H9 (cell line): Measurements from ENCODE around the gene CBLB. TPM values are rescaled to one million over a fixed set of nuclear protein-coding genes. Genes with fewer than 3 reads are reported as not detected.

Source experiments
- DNase-seq: peaks from one replicate; pipeline ENCODE4 v3.0.0-alpha.2; 2017
- H2AFZ ChIP-seq: one replicate; pipeline ENCODE4 v1.6.1; 2013; ENCODE audit warnings: mild to moderate bottlenecking, low read length, control low read depth, moderate library complexity
- H2AK5ac ChIP-seq: 2 replicates; pipeline ENCODE4 v1.6.1; 2013; ENCODE audit warnings: low read length, control low read depth, mixed read lengths; ENCODE audit not compliant: insufficient read length
- H2BK120ac ChIP-seq: one replicate; pipeline ENCODE4 v1.6.1; 2013; ENCODE audit warnings: low read depth, mild to moderate bottlenecking, low read length, control low read depth, inconsistent platforms; ENCODE audit not compliant: poor library complexity, severe bottlenecking
- H2BK12ac ChIP-seq: 2 replicates; pipeline ENCODE4 v1.6.1; 2013; ENCODE audit warnings: low read length, control low read depth, mixed read lengths, low read depth; ENCODE audit not compliant: insufficient read length
- H2BK15ac ChIP-seq: 2 replicates; pipeline ENCODE4 v1.6.1; 2013; ENCODE audit warnings: low read depth, low read length, control low read depth
- H2BK20ac ChIP-seq: one replicate; pipeline ENCODE4 v1.6.1; 2013; ENCODE audit warnings: low read depth, mild to moderate bottlenecking, low read length, control low read depth, inconsistent platforms; ENCODE audit not compliant: poor library complexity, severe bottlenecking
- H2BK5ac ChIP-seq: 2 replicates; pipeline ENCODE4 v1.6.1; 2013; ENCODE audit warnings: low read length, control low read depth, mixed read lengths; ENCODE audit not compliant: insufficient read length
- H3K14ac ChIP-seq: 2 replicates; pipeline ENCODE4 v1.6.1; 2013; ENCODE audit warnings: low read length, control low read depth; ENCODE audit not compliant: insufficient read depth
- H3K18ac ChIP-seq: 2 replicates; pipeline ENCODE4 v1.6.1; 2013; ENCODE audit warnings: low read depth, mild to moderate bottlenecking, mixed read lengths, low read length, control low read depth; ENCODE audit not compliant: insufficient read length
- H3K23ac ChIP-seq: 2 replicates; pipeline ENCODE4 v1.6.1; 2013; ENCODE audit warnings: low read length, control low read depth, mixed read lengths, low read depth; ENCODE audit not compliant: insufficient read length
- H3K23me2 ChIP-seq: 2 replicates; pipeline ENCODE4 v1.6.1; 2013; ENCODE audit warnings: low read depth, mild to moderate bottlenecking, mixed read lengths, low read length, control low read depth; ENCODE audit not compliant: insufficient read length, poor library complexity, severe bottlenecking
- H3K27ac ChIP-seq: 2 replicates; pipeline ENCODE4 v1.5.1; 2013; ENCODE audit warnings: low read length, control low read depth, mixed read lengths, low read depth; ENCODE audit not compliant: insufficient read length
- H3K27me3 ChIP-seq: 2 replicates; pipeline ENCODE4 v1.6.1; 2013; ENCODE audit warnings: low read length, control low read depth, inconsistent platforms; ENCODE audit not compliant: insufficient read depth
- H3K4ac ChIP-seq: 2 replicates; pipeline ENCODE4 v1.6.1; 2013; ENCODE audit warnings: low read depth, mild to moderate bottlenecking, control low read depth, inconsistent platforms, low read length, moderate library complexity
- H3K4me1 ChIP-seq: 2 replicates; pipeline ENCODE4 v1.6.1; 2013; ENCODE audit warnings: low read length, control low read depth, inconsistent platforms; ENCODE audit not compliant: insufficient read depth
- H3K4me2 ChIP-seq: 2 replicates; pipeline ENCODE4 v1.6.1; 2013; ENCODE audit warnings: low read length, control low read depth, mixed read lengths; ENCODE audit not compliant: insufficient read length, insufficient read depth
- H3K56ac ChIP-seq: 2 replicates; pipeline ENCODE4 v1.6.1; 2013; ENCODE audit warnings: low read depth, mild to moderate bottlenecking, mixed read lengths, low read length, control low read depth; ENCODE audit not compliant: insufficient read length
- H3K79me1 ChIP-seq: 2 replicates; pipeline ENCODE4 v1.6.1; 2013; ENCODE audit warnings: low read depth, mild to moderate bottlenecking, moderate library complexity, low read length, control low read depth, inconsistent platforms; ENCODE audit not compliant: insufficient read depth, poor library complexity, severe bottlenecking
- H3K79me2 ChIP-seq: 2 replicates; pipeline ENCODE4 v1.6.1; 2013; ENCODE audit warnings: low read length, control low read depth, inconsistent platforms; ENCODE audit not compliant: insufficient read depth
- H3K9ac ChIP-seq: 2 replicates; pipeline ENCODE4 v1.6.1; 2013; ENCODE audit warnings: low read length, control low read depth, mixed read lengths; ENCODE audit not compliant: insufficient read length; ENCODE audit errors: extremely low read depth
- H3K9me3 ChIP-seq: one replicate; pipeline ENCODE4 v1.6.1; 2013; ENCODE audit warnings: low read depth, low read length, inconsistent platforms; ENCODE audit not compliant: control insufficient read depth
- H3T11ph ChIP-seq: one replicate; pipeline ENCODE4 v1.6.1; 2013; ENCODE audit warnings: mild to moderate bottlenecking, low read length, control low read depth, inconsistent platforms
- H4K20me1 ChIP-seq: one replicate; pipeline ENCODE4 v1.6.1; 2013; ENCODE audit not compliant: control insufficient read depth, insufficient read length, insufficient read depth
- H4K5ac ChIP-seq: 2 replicates; pipeline ENCODE4 v1.6.1; 2013; ENCODE audit warnings: low read depth, mild to moderate bottlenecking, mixed read lengths, low read length, control low read depth; ENCODE audit not compliant: insufficient read length
- H4K8ac ChIP-seq: replicated peaks from 2 replicates; pipeline ENCODE4 v1.6.1; 2013; ENCODE audit warnings: low read length, control low read depth, mixed read lengths, low read depth; ENCODE audit not compliant: insufficient read length
- H4K91ac ChIP-seq: 2 replicates; pipeline ENCODE4 v1.6.1; 2013; ENCODE audit warnings: low read depth, mild to moderate bottlenecking, moderate library complexity, mixed read lengths, low read length, control low read depth; ENCODE audit not compliant: insufficient read length
- H3K27ac Mint-ChIP-seq, 3 experiments: 2 replicates in 2 of 3; 3 replicates in 1 of 3; pipeline ENCODE4 v1.8.0; 2020 to 2021; ENCODE audit warnings: mixed read lengths in 3 of 3, mild to moderate bottlenecking in 1 of 3, moderate library complexity in 1 of 3
- H3K27me3 Mint-ChIP-seq: 2 replicates; pipeline ENCODE4 v1.8.0; 2021; ENCODE audit warnings: low read depth, mild to moderate bottlenecking, moderate library complexity, mixed read lengths
- H3K36me3 Mint-ChIP-seq, 3 experiments: 2 replicates in 2 of 3; 3 replicates in 1 of 3; pipeline ENCODE4 v1.8.0; 2020 to 2021; ENCODE audit warnings: low read depth in 3 of 3, mixed read lengths in 3 of 3; ENCODE audit not compliant: insufficient read depth in 1 of 3
- H3K4me1 Mint-ChIP-seq, 2 experiments: 2 replicates each; pipeline ENCODE4 v1.8.0; 2020; ENCODE audit warnings: mixed read lengths in 2 of 2
- H3K4me3 Mint-ChIP-seq, 2 experiments: 2 replicates in 1 of 2; 3 replicates in 1 of 2; pipeline ENCODE4 v1.8.0; 2020 to 2021; ENCODE audit warnings: mild to moderate bottlenecking in 2 of 2, mixed read lengths in 2 of 2, moderate library complexity in 1 of 2
- H3K9me3 Mint-ChIP-seq, 2 experiments: 2 replicates in 1 of 2; 3 replicates in 1 of 2; pipeline ENCODE4 v1.8.0; 2020; ENCODE audit warnings: mild to moderate bottlenecking in 2 of 2, mixed read lengths in 2 of 2, moderate library complexity in 1 of 2
- CTCF ChIP-seq: fragments of 200-600 bp; sonication (generic); conservative IDR thresholded peaks from 3 replicates; pipeline ENCODE4 v1.8.0; 2021; ENCODE audit warnings: antibody characterized with exemption, mild to moderate bottlenecking
- WGBS: extraction: QIAGEN DNeasy Blood & Tissue Kit; methylation state at CpG from one replicate; pipeline ENCODE4 v1.1.7; 2013; ENCODE audit warnings: missing lambda C conversion rate, low lambda C conversion rate, mixed read lengths; ENCODE audit not compliant: insufficient read length; ENCODE audit errors: extremely low coverage; 5-methylcytosine and 5-hydroxymethylcytosine counted together
- total RNA-seq: library from RNA; stranded (reverse); gene quantifications from 2 replicates; pipeline ENCODE4 v1.2.1, GENCODE V29; 2021

Gene CBLB
- total RNA-seq, 1 experiment from 2014 or later = 25.7 TPM

GRCh38 chr3:105653166-105653565, 215.6 kb downstream of the CBLB start:
- Histone ChIP-seq H2BK20ac (no peak overlapping the region), H3K14ac (no peak overlapping the region), H3K27me3 (no peaks in the 10 kb centered on the region), H3K27ac (no peak overlapping the region), H3K79me2 (no peaks in the 10 kb centered on the region), H3K79me1 (no peaks in the 10 kb centered on the region), H2AK5ac (no peak overlapping the region), H4K91ac (no peak overlapping the region), H4K8ac (no peak overlapping the region), H3T11ph (no peak overlapping the region), H2BK5ac (no peak overlapping the region), H3K9ac (no peak overlapping the region), H4K20me1 (no peaks in the 10 kb centered on the region), H2AFZ (no peak overlapping the region), H2BK12ac (no peak overlapping the region), H3K56ac (no peak overlapping the region), H4K5ac (no peak overlapping the region), H3K23ac (no peak overlapping the region), H3K9me3 (no peaks in the 10 kb centered on the region), H3K4me2 (no peak overlapping the region), H2BK15ac (no peak overlapping the region), H3K18ac (no peak overlapping the region), H3K4ac (no peak overlapping the region), H3K4me1 (no peaks in the 10 kb centered on the region; the same call in 1 of the 2 replicates), H3K23me2 (no peaks in the 10 kb centered on the region), H2BK120ac (no peak overlapping the region)
- WGBS = no CpG with 5 or more reads among the region's 1 CpG
- H3K27me3 Mint-ChIP-seq = no peaks in the 10 kb centered on the region
- peak overlapping the region in 1 of 3 experiments; percentile 77; a peak in 1 of 7 replicates for H3K27ac Mint-ChIP-seq
- no peaks in the 10 kb centered on the region; a peak in 1 of 5 replicates for H3K9me3 Mint-ChIP-seq
- DNase-seq = no peak
- no peak overlapping the region for H3K4me3 Mint-ChIP-seq
- no peak for TF ChIP-seq CTCF
- peaks cover under 1 to 2% (median 2%) of the 10 kb centered on the region in 3 experiments; a peak in 5 of 7 replicates for H3K36me3 Mint-ChIP-seq
- peaks cover 3% of the 10 kb centered on the region in 2 experiments for H3K4me1 Mint-ChIP-seq
